ENCODE data around the gene PLEKHG1.

The PLEKHG1 gene

DNA sequence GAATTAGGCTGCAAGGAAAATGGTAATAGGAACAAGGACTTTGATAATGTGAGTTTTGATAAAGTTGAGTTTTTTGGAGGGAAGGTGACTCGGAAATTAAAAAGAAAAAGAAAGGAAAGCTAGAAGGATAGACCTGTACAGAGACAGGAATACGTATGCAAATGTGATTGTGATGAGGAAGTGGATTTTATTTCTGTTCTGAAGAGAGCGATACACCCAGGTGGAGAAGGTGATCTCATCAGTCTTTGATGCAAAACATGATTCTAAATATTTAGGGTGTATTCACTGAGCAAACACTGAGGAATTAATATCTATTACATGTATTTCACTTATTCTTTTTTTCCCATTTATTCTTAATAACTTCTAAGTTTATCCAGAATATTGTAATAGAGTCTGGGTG, 9.2 kb upstream of the PLEKHG1 start:
- no peak for DNase-seq

DNA sequence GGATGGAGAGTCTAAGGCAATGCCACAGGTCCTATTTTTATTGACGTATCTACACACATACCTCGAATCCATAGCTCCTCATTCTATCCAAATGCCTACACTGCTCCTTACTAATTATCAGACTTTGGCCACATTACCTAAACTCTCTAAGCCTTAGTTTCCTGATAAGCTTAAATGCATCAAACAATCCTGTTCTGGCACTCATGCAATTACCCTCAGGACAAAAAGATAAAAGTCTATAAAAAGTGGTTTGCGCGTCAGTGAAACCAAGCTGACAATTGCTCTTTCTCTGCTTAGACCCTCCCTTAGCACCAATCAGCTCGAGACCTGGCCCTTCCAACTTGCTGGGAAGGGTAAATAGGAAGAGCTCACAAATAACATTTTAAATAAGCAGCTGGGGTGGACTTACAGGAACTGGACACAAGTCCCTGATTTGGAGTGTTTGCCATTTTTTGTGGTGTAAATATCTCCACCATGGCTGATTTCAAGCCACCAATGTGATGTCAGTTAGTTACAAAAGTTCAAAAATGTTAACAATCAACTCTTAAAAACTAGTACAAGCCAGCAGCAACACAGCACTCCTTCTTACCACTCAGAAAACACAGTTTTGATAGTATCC, 7.2 kb upstream of the PLEKHG1 start:
- no peak for DNase-seq

DNA sequence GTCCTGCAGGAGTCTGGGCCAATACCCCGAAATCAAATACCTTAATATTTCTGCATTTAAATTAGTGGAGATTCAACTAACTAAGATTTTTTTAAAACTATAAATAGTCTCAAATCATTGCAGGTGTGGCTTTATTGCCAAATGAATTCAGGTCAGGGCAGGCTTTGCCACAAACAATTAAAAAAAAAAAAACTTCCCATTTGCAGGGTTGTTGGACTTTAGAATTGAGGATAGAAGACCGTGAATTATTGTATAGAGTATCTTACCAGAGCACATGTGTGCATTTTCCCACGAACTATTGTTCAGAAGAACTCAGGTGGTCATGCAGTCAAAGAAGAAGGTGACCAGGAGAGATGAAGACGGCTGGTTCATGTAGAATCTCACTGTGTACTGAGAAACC, 6.6 kb upstream of the PLEKHG1 start:
- no peak for DNase-seq

DNA sequence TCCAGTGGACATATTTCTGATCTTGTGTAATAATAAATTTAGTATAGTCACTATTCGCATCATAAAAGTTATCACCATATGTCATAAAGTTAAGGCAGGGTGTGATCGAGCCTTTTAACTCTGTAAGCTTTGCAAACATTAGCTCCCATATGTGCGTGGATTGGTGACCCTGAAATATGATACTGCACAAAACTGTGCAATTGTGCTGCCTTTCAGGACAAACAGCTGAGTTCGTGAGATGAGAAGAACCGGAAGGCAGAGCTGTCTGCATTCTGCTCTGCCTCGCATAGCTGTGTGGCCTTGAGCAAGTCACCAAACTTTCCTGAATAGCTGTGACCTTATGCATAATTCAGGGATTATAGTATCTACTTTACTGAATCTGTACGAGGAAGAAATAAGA, 3.2 kb upstream of the PLEKHG1 start:
- no peak for DNase-seq

DNA sequence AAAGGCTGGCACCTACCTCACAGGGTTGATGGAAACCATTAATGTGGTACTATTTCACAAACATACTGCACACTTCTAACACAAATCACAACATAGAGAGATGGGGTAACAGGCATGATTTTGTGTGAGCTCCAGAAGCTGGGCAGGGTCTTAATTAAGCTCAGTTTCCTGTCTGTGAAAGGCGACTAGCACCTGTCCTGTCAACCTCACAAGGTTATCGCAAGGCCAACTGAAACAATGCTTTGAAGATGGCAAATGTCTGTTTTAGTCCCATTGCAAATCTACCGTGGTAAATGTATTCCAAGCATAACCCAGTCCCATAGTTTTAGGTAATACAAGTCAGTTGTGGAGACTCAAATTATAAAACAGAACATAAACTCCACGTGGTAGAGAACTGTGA, 1.3 kb upstream of the PLEKHG1 start:
- no peak for DNase-seq

DNA sequence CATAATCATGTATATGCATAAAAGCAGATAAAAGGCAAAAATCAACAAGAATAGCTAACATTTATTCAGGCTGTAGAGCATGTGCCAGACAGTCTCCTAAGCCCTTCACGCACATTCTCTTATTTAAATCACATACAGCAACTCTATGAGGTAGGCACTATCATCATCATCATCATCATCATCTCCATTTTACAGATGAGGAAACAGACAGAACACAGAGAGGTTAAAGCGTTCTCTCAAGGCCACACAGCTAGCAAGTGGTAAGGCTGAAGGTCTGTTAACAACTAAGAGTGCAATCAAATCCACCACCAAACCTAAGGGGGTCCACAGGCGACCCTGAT, 857 bp upstream of the PLEKHG1 start:
- no peak for DNase-seq

DNA sequence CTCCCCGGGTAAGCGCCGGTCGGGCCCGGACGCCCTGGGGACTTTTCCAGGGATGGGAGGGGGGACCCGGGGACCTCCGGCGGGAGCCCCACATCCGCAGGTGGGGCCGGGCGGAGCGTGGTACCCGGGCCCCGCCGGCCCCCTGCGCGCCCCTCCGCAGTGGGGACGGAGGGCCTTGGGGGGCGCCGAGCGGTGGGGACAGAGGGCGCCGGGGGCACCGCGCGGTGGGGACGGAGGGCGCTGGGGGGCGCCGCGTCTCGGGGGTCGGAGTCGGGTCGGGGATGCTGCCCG, 270 bp downstream of the PLEKHG1 start:
- DNase-seq, result no peak

DNA sequence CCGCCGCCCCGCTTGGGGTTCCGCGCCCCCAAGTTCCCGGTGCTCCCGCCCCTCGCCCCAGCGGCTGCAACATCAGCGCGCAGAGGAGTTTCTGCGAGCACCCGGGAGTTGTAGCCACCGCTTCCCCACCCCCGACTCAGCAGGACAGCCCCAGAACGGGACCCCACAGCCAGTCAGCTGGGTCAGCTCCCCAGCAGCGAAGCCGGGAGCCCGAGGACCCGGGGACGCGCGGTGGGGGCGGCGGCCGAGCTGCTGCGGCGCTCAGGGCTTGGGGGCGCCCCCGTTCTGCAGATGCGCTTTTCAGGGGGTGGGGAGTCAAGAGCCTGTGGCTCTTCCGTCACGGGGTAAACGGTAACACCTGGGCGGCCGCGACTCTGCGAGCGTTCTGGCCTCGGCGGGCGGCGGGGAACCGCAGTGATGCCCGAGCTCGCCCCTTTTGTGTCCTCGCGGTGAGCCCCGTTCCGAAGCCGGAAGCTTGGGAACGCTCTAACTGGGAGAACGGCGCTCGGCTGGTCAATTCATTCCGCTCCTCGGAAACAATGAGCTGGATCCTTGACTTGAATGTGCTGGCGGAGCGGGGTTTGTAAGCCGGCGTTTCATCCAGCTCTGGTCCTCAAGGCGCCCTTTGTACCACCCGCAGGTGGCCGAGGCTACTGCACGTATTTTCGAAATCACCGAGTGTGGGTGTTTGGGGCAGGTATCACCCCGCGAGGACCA, 774 bp downstream of the PLEKHG1 start:
- DNase-seq, result peak; percentile 23

DNA sequence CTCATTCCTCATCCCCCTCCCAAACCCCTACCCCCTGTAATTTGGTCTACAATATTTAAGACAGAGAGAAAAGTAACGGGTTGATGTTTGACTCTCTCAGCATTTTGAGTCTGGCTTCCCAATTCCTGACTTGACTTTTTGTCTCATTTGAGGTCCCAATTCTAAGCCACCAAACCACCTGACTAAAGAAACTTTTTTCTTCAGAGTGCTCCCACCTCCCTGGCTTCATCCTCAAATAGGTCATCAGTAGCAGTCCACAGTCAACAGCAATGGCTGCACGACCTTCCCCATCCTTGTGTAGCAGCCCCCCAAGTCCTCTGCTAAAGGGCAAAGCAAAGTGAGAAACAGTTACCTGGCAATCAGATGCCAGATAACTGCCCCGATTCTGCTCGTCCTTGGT, 1.8 kb downstream of the PLEKHG1 start:
- DNase-seq, result no peak

DNA sequence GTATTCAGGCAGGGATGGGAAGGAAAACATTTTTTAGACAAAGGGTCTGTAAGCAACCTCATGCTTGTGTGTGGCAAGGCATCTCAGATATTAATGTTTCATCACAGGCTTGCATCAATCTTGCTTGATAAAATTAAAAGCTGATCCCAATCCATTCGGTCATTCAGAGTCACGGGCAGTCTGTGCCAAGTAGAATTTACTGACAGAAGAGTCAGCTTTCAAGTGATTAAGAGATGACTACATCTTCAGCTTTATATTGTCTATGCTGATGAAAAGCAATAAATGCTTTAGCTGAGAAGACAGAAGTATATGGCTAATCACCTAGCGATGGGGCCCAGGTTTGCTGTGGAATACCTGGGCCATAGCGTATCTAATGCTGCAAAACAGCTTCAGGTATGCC, 3.5 kb downstream of the PLEKHG1 start:
- no peak for DNase-seq

DNA sequence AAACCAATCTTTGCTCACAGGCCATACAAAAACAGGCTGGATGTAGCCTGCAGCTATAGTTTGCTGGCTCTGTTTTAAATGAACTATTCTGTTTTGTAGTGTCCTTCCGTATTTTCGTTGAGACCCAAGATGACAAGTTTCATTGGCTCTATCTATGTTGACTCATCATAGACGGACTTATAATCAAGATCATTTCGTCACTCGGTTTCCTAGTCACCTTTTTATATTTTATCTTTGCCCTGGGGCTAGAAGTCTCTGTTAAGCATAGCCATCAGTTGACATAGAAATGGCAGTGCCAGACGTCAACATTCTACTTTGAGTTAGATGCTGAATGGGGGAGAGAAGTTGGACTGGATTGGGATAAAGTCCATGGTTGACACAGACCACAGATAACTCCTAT, 4.8 kb downstream of the PLEKHG1 start:
- no peak for DNase-seq

DNA sequence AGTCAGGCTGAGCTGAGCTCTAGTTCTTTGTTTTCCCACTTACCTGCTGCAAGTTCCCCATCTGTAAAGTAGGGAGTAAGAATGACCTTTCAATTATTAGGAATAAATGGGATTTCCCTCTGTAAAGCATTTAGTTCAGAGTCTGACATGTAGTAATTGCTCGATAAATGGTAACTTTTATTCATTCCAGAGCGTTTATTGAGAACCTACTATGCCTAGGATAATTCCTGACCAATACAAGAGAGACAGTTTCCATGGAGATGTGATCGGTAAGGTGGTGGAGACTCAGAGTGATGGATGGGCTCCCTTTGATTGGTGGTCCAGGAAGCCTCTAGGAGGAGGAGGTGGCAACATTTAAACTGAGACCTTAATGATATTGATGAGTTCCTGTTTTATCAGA, 5.6 kb downstream of the PLEKHG1 start:
- DNase-seq, result no peak

DNA sequence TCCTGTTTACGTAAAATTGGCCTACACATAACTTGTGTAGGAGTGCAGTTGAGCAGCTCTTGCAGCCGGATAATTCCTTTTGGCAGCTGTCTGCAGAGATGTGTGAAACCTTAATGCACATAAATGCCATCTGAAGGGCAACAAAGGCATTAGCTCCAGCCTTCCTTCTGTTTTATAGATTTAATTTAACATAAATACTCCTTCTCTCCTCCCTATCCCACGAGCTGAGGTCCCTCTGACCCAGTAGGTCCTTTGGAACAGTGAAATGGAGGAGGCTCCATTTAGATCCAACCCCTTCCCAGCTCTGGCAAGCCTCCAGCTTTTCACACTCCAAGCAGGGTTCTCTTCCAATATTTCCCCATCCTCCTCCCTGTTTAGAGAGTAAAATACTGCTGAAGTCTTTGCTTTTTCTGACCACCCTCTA, 6.5 kb downstream of the PLEKHG1 start:
- DNase-seq, result no peak

DNA sequence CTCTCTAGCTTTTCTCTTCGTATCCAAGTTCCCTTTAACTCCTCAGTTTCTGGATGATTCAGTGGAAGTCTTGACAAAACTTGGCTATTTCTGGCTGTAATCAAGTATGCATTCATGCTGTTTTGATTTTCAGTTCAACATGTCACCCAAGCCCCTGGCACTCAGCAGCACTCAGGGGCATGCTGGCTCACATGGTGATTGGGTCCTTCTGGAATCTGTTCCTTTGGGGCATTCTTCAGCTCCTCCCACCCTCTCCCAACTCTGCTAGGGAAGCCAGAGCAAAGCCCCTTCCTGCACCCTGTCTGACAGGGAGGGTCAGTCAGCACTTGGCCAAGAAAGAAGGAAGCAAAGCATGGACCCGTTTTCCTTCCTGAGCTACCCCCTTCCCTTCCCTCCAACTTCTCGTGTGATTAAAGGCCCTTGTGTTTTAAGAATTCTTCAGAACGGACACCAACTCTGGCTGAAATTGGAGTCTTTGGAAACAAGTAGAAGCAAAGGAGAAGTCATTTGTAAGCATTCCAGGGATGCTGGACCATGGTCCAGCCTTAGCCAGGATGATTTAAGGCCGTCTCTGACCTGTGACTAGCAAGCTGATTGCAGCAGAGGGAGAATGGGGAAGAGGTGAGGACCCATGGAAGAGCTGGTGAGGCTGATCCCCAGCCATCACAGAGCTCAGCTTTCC, 7.1 kb downstream of the PLEKHG1 start:
- DNase-seq, result no peak

DNA sequence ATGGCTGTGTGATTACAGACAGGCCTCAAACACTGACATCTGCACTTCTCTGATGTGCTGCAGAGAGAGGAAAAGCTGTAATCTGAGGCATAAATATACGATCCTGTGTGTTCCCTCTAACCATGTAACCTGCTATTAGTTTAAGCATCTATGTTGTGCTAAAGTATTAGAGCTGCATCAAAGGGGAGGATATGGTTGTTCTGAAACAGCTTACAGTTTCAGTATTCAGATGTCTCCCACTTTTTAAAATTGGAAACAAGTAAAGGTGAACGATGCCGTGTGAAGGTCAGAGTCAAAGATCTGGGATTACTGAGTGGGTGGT, 7.6 kb downstream of the PLEKHG1 start:
- DNase-seq, result no peak

DNA sequence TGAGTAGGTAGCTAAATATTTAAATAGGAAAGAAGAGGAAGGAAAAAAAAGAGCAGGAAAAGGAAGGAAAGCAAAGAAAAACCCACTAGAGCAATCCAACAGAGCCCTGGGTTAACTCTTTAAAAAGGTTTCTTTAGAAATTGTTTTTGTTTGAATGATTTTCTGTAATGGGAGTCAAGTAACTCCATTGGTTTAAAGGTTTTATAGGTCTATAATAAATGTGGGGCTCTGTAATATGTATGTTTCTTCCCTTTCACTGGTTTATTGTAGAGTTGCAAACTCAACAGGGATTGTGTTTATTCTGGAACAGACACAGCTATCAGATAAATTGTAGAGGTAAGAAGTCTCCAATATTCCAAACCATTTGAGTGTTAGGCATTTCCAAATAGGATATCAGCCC, 10.9 kb downstream of the PLEKHG1 start:
- DNase-seq, result no peak

DNA sequence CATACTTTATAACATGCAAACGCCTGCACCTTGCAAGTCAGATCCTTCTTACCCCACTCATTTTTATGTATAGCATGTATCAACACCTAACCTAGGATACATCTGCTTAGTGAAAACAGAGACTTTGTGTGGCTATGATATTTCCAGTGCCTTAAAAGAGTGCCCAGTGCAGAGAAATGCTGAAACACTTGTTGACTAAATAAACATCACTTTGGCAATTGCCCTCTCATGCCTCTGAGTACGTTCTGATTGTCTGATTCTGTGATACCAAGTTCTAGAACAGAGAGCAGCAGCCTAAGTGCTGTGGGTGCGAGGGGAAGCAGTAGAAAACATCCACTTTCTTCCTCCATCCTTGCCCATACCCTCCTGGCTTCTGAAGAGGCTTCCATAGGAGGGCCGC, 13.6 kb downstream of the PLEKHG1 start:
- no peak for DNase-seq

DNA sequence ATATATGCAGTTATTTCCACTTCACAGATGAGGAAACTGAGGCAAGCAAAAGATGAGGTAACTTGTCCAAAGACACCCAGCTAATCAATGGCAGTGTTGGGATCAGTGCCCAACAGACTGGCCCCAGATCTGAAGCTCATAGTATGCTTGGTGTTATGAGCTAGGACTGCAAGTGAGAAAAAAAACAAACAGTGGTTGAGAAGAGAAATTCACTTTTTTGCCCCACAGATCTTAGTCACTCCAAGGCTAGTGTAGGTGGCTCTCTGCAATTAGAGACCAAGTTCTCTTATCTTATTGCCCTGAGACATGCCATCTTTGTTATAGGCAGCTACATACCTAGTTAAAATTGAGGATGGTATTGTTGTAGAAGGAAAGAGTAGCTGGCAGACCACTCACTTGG, 16.3 kb downstream of the PLEKHG1 start:
- DNase-seq, result no peak

DNA sequence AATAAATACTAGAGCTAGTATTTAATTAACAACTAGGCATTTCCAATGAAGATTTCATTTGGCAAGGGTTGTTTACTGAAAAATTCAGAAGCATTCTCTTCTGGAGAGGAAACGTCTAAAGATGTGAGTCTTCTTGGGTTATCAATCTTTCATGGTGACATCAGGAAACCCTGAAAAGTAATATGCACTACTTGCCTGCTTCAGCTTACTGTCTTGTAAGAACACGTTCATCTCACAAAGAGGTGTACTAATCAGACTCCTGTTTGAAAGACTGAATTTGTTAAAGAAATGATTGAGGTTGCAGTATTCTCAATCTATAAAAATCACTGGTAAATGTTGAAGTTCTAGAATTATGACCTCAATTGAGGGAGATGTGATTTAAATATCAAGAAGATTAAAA, 16.9 kb downstream of the PLEKHG1 start:
- DNase-seq, result no peak

DNA sequence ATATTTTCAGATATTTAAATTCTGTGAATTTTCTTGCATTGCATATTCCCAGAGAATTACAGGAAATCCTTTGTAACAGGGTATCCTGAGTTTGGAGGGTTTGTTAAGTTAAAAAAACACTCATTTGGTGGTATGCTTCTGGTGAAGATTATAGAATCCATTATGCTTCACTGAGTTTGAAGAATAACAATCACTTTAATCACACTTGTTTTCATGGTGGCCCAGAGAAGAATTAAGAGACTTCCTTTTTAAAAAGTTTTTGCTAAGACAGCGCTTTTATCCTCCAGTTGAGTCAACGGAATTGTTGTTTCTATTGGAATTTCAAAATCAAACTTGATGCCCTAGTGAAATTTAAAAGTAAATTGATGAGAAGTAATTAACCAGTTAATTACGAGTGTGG, 17.4 kb downstream of the PLEKHG1 start:
- no peak for DNase-seq

DNA sequence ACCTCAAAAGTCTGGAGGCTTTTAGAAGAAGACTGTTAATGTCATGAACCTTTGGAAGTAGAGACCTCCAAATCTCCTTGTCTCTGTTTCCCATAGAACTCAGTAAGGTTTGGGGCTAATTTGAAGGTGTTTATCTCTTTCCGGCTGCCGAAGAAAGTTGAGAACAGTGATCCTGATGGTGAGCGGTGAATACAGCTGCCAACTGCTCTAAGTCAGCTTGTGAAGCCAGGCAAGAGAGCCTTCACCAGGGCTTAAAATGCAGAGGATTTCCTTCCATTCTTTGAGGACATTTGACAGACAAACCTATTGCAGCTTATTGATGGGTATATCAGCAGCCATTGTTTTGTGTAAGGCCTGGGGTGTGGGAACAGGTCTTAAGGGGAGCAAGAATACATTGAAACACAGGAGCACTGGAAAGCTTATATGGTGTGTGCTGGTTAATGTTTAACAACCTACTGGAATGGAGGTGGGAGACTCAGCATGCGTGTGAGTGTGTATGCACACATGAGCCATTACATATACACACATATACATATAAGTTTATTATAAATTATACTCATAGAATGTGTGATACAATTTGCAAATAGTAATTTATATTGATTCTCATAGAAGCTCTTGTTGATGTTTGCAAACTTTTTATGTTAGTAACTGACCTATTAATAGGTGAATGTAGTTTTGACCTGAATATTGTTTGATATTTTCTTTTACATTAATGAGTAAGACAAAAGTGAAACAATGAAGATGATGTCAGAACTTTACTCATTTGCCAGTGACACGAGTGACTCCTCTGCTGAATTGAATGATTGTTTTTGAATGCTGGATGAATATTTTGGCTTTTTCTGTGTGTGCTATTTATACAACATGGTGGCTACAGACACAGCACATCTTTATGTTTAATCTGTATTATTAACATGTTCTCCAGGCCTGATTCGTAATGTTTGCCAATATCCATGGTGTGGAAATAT, 18.1 kb downstream of the PLEKHG1 start:
- DNase-seq, result no peak

DNA sequence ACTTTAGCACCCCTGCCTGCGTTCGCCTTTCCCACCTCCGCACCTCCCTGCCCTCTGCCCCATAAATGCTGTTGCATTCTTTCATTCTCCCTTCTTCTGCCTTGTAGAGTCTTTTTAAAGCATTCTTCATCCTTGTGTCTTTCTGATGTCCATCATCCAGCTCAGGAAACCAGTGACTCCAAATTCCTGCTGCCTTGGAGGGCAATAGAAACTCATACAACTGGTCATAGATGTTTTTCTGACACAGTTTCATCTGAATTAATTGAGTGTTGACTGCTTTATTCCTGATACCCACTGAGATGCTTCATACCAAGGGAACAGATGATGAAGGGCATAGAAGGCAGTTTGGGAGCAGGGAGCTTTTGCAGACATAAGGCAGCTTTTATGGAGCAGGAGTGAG, 19.6 kb downstream of the PLEKHG1 start:
- DNase-seq, result no peak

DNA sequence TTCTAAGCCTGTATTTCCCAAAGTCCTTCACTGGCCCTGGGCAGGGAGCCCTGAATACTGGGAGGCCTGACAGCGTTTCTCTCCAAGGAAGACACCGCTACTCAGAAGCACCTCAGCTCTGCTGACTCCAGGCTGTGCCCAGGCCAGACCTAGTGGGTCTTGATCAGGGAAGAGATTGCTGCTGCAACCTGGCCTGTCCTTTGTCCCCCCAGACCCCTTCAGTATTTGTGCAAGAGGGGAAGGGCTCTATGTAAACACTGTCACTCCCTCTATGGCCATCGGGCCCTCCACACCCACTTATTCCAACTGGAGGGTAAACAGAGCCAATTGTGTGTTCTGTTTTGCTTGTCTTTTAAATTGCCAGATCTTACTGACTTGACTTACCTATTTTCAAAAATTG, 20.6 kb downstream of the PLEKHG1 start:
- DNase-seq, result no peak

DNA sequence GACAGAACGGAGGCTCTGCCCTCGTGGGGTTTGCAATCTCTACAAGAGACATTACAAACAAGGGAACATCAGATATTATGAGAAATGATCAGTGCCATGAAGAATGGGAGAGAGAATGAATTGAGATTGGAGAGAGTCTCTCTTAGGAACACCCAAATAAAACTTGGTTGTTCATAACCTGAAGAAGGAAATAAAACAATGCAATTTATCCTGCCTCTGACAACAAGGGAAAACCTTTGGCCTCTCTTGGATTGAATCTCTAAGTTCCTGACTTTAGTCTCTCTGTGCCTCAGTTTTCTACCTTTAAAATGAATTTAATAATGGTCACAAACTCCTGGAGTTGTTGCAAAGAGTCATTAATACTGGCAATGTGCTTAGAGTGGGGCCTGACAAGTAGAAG, 21.1 kb downstream of the PLEKHG1 start:
- no peak for DNase-seq

Data from activated CD4-positive, alpha-beta T cell treated with anti-CD3 and anti-CD28 coated beads for 1 hour (primary cell).